ENCODE measurements around the gene TNS3. TPM values are rescaled to one million over a fixed set of nuclear protein-coding genes. Genes with fewer than 3 reads are reported as not detected.
A peak's percentile ranks its signal among the peaks of the same experiment; 100 is the strongest.

The TNS3 gene
- total RNA-seq, 1 donor from 2014 or later: 174 TPM

DNA sequence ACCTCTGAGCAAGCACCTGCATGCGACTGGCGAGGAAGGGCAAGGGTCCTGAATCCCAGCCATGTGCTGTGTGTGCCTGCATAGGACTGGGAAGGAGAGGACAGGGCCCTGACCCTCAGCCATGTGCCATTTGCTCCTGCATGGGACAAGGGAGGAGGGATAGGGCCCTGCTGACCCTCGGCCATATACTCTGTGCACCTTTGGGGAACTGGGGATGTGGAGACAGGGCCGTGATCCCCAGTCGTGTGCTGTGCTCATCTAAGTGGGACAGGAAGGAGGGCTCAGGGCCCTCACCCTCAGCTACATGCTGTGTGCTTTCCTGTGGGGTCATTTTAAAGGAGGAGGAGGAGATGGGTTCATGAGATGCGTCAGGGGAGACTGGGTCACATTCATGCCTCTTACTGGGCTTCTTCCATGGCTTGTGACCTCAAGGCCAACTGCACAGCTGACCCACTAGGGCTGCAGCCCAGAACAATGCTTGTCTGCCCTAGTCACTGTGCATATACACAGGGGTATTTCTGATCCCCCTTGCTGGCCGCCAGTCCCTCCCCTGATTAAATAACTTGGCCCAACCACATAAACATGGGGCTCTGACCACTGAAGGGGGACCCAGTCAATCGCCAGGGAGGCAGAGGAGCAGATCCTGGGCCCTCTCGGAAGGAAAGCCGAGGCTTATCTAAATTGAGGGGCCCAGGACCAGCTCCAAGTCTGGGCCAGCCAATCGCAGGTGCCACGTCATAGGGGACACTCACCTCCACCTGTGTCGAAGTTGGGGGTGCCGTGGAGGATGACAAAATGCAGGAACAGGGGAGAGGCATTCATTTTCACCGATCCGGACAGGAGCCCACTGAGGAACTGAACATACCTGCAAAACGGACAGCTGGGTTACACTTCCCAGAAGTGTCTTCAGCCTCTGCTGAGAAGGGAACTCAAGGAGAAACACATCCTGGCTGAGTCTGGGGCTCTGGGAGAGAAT lies 167.3 kb downstream of the TNS3 start:
- ATAC-seq: peak in 1 of 2 donors; percentile 8

DNA sequence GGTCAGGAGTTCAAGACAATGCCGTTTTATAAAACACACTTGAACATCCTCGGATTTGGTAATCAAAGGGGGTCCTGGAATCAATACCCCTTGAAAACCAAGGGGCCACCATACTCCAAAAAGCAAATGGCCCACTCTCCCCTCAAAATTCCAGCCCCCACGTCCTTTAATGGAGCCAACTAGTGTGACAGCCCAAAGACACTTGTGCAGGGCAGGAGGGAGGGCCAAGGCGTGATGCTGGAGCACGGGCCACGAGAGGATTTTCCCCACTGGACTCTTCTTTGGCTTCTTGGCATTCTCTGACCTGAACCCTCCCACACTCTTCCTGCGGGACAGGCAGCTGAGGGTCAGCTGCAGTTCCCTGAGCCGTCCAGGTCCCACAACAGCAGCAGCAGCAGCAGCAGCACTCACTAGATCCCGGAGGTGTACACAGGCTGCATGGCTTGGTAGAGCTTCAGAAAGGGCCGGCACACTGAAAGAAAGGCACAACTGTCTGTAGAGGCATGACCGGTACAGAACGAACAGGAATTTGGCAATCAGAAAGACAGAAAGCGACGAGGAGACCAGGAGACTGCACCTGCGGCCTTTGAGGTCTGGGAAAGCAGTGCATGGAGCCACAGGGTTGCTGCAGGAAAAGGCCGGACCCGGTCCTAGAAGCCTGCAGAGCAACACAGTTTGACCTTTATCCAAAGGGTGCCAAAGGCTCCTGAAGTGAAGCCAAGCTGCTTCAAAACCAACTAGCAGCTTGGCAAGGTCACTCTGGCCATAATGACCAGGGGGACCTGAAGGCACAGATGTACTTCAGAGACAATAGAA lies 168.2 kb downstream of the TNS3 start:
- no peak for DNase-seq
- Histone ChIP-seq H3K27ac (no peak overlapping the region), H3K27me3 (ENCODE audit: low read depth) (no peaks in the 10 kb centered on the region), H3K4me1 (no peaks in the 10 kb centered on the region), H3K9me3 (no peaks in the 10 kb centered on the region), H3K36me3 (peaks cover 72% of the 10 kb centered on the region), H3K4me3 (no peak overlapping the region)
- TF ChIP-seq, protein P1, sequence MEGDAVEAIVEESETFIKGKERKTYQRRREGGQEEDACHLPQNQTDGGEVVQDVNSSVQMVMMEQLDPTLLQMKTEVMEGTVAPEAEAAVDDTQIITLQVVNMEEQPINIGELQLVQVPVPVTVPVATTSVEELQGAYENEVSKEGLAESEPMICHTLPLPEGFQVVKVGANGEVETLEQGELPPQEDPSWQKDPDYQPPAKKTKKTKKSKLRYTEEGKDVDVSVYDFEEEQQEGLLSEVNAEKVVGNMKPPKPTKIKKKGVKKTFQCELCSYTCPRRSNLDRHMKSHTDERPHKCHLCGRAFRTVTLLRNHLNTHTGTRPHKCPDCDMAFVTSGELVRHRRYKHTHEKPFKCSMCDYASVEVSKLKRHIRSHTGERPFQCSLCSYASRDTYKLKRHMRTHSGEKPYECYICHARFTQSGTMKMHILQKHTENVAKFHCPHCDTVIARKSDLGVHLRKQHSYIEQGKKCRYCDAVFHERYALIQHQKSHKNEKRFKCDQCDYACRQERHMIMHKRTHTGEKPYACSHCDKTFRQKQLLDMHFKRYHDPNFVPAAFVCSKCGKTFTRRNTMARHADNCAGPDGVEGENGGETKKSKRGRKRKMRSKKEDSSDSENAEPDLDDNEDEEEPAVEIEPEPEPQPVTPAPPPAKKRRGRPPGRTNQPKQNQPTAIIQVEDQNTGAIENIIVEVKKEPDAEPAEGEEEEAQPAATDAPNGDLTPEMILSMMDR (IDR thresholded peaks at IDR 0.05): no peak
- ATAC-seq: no peak
- intact Hi-C loops (cut with DNase I): no loop called here

More for the DNA sequence above, 167.3 kb downstream of the TNS3 start:
- Histone ChIP-seq H3K27me3 (ENCODE audit: low read depth) (no peaks in the 10 kb centered on the region), H3K9me3 (no peaks in the 10 kb centered on the region), H3K4me3 (no peak overlapping the region), H3K27ac (no peak overlapping the region), H3K36me3 (peaks cover 69% of the 10 kb centered on the region), H3K4me1 (no peaks in the 10 kb centered on the region)
- DNase-seq: no peak
- TF ChIP-seq, protein P1 (IDR thresholded peaks at IDR 0.05): no peak
- intact Hi-C loops (cut with DNase I): no loop called here

DNA sequence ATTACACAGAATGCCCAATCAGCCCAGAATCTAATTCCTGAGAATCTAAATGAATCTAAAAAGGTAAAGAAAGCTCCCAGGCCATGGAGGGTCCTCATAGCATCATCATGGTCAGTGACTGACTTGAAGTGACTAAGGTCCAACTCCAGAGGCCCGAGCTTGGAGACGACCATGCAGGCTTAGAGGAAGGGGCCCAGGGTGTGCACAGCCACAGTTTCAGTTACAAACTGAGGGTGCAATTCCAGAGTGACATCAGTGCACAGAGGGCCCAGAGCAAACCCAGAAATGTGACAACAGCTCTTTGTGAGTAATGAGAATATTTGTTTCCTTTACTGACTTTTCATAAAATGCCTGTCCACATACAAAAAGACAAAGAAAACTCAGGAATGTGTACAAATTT lies 170.0 kb downstream of the TNS3 start:
- Histone ChIP-seq H3K4me1 (peaks cover 5% of the 10 kb centered on the region), H3K9me3 (no peaks in the 10 kb centered on the region), H3K27ac (no peak overlapping the region), H3K27me3 (ENCODE audit: low read depth) (no peaks in the 10 kb centered on the region), H3K36me3 (peaks cover 69% of the 10 kb centered on the region), H3K4me3 (no peak overlapping the region)
- no peak for ATAC-seq
- TF ChIP-seq, protein P1 (IDR thresholded peaks at IDR 0.05): no peak
- intact Hi-C loops (cut with DNase I): no loop called here
- no peak for DNase-seq

DNA sequence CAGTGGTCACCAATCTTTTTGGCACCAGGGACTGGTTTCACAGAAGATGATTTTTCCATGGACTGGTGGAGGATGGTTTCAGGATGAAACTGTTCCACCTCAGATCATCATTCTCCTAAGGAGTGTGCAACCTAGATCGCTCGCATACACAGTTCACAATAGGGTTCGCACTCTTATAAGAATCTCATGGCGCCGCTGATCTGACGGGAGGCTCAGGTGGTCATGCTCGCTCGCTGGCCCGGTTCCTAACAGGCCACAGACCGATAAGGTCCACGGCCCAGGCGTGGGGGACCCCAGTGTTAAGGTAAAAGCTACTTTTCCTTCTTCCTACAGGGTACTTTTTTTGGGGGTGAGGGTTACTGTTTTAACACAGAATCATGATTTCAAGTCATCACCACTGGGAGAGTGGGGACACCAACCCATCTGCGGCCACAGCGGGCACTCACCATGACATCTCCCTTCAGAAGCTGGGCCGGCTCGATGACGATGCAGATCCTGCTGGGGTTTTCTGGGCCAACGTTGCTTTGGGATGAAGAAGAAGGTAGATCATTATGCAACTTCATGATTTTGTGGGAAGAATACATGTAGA lies 170.5 kb downstream of the TNS3 start:
- H3K27me3 ChIP-seq (ENCODE audit: low read depth): no peaks in the 10 kb centered on the region
- H3K4me3 ChIP-seq: no peak overlapping the region
- no peaks in the 10 kb centered on the region for H3K9me3 ChIP-seq
- DNase-seq: no peak
- peaks cover 64% of the 10 kb centered on the region for H3K36me3 ChIP-seq
- no peak overlapping the region for H3K27ac ChIP-seq
- H3K4me1 ChIP-seq: peaks cover 10% of the 10 kb centered on the region
- TF ChIP-seq, protein P1 (IDR thresholded peaks at IDR 0.05): no peak
- ATAC-seq: no peak
- intact Hi-C loops (cut with DNase I): no loop called here

DNA sequence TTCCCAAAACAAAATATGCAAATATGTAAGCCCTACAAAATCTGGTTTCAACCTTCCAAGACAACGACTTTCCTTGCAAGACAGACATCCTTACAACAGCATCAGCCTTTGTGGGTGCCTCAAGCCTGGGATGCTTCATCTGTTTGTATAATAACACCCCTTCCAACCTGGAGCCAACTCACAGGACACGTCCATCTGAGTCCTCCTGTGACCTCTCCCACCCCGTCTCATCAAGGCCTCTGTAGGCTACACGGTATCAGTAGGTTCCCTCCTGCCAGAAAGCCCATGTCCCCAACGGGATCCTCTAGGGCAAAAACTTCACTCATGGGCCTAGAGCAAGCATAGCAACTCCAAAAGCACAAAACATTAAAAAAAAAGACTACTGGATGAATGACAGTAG lies 173.2 kb downstream of the TNS3 start:
- no peak overlapping the region for H3K4me3 ChIP-seq
- no peak overlapping the region for H3K27ac ChIP-seq
- peaks cover 35% of the 10 kb centered on the region for H3K4me1 ChIP-seq
- TF ChIP-seq, protein P1 (IDR thresholded peaks at IDR 0.05): no peak
- intact Hi-C loops (cut with DNase I): no loop called here
- DNase-seq: no peak
- no peak for ATAC-seq
- no peaks in the 10 kb centered on the region for H3K27me3 ChIP-seq (ENCODE audit: low read depth)
- peaks cover 43% of the 10 kb centered on the region for H3K36me3 ChIP-seq
- no peaks in the 10 kb centered on the region for H3K9me3 ChIP-seq
